Kidney tubule cell (primary cell): ENCODE data around the gene PANK4.
A peak's percentile ranks its signal among the peaks of the same experiment; 100 is the strongest.
"Not testable (repeated sequence)": the region's sequence is repeated elsewhere in the genome, so short reads cannot be mapped to it uniquely, and the experiment has no call there.

ENCODE experiments used
- DNase-seq: peaks from one replicate; pipeline ENCODE4 v3.0.0-alpha.2; 2018; ENCODE audit warnings: low spot score

Gene PANK4

GRCh38 chr1:2460203-2460602 is 66.2 kb downstream of the PANK4 start:
- no peak for DNase-seq

- DNase-seq = peak; percentile 18
Measured at GRCh38 chr1:2459757-2460156, 66.6 kb downstream of the PANK4 start.

GRCh38 chr1:2459102-2459753 is 67.2 kb downstream of the PANK4 start:
- DNase-seq = not testable (repeated sequence)

DNA sequence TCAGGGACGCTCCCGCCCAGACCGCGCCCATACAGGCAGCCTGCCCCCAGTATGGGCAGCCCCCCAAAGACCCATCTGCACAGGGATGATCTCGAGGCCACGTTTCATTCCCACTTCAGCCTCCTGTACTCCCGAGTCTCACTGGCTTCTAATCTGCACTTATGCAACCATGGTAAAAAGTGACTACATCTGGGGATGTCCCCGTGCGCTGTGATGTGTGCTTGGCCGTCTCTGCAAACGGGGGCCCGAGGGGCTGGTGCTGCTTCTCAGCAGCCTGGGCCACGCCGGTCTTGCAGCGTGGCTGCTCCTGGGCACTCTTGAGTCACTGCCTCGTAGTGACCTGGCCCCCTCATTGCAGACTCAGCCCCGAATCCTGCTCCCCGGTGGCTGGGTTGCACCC is 67.7 kb downstream of the PANK4 start:
- DNase-seq = no peak
